ENCODE data around the gene AKAP13. TPM values are rescaled to one million over a fixed set of nuclear protein-coding genes. Genes with fewer than 3 reads are reported as not detected.

AKAP13 gene
- total RNA-seq, 1 donor from 2014 or later: 73.8 TPM

DNA sequence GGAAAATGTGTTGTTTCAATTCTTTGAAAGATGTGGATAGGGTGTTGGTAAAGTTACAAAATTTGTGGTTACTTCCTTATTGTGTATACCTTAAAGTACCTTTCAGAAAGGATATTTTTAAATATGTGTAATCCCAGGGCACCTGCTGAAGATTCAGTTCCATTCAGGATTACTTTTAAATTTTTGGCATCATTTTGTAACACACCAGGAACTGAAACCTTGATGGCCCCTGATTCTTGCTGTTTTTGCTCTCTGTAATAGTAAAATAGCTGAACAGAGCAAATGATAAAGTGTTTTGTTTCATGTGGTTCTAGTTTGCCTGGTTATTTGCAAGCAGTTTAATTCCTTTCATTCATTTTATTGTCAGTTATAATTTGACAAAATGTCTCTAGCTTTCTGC is 253.5 kb downstream of the AKAP13 start:
- Histone ChIP-seq H3K4me3 (no peak overlapping the region), H3K9ac (no peak overlapping the region), H3K79me2 (ENCODE audit: low read depth) (no peaks in the 10 kb centered on the region), H4K20me1 (ENCODE audit: low read depth) (no peaks in the 10 kb centered on the region), H3K4me1 (no peaks in the 10 kb centered on the region), H3F3A (ENCODE audit: low read depth) (no peaks in the 10 kb centered on the region), H3K9me3 (ENCODE audit: low read depth) (no peaks in the 10 kb centered on the region), H3K27ac (no peak overlapping the region), H3K27me3 (no peaks in the 10 kb centered on the region), H2AFZ (replicated peaks) (no peak overlapping the region), H3K36me3 (peaks cover 10% of the 10 kb centered on the region), H3K4me2 (no peak overlapping the region)
- Mint-ChIP-seq H3K9me3 (peaks cover 2% of the 10 kb centered on the region), H3K4me3 (no peak overlapping the region), H3K27ac (no peak overlapping the region), H3K36me3 (peaks cover 22% of the 10 kb centered on the region), H3K27me3 (ENCODE audit: insufficient read depth, low read depth) (peaks cover 2% of the 10 kb centered on the region), H3K4me1 (no peaks in the 10 kb centered on the region)
- TF ChIP-seq EZH2 (IDR thresholded peaks at IDR 0.05) (no peak), EZH2phosphoT487 (IDR thresholded peaks at IDR 0.05) (no peak)
- TF ChIP-seq, protein P1, sequence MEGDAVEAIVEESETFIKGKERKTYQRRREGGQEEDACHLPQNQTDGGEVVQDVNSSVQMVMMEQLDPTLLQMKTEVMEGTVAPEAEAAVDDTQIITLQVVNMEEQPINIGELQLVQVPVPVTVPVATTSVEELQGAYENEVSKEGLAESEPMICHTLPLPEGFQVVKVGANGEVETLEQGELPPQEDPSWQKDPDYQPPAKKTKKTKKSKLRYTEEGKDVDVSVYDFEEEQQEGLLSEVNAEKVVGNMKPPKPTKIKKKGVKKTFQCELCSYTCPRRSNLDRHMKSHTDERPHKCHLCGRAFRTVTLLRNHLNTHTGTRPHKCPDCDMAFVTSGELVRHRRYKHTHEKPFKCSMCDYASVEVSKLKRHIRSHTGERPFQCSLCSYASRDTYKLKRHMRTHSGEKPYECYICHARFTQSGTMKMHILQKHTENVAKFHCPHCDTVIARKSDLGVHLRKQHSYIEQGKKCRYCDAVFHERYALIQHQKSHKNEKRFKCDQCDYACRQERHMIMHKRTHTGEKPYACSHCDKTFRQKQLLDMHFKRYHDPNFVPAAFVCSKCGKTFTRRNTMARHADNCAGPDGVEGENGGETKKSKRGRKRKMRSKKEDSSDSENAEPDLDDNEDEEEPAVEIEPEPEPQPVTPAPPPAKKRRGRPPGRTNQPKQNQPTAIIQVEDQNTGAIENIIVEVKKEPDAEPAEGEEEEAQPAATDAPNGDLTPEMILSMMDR (IDR thresholded peaks at IDR 0.05): no peak
- no peak for DNase-seq (ENCODE audit: low spot score)

DNA sequence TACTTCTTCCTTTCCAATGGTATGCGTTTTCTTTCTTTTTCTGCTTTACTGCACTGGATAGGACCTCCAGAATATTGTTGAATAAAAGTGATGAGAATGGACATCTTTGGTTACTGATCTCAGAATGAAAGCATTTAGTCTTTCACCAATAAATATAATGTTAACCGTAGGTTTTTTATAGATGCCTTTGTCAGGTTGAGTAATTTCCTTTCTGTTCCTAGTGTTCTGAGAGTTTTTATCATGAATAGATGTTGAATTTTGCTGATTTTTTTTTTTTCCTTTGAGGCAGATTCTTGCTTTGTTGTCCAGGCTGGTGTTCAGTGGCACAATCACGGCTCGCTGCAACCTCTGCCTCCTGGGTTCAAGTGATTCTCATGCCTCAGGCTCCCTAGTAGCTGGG is 255.9 kb downstream of the AKAP13 start:
- H3K27me3 ChIP-seq: no peaks in the 10 kb centered on the region
- no peaks in the 10 kb centered on the region for H3K9me3 ChIP-seq (ENCODE audit: low read depth)
- no peak overlapping the region for H3K4me3 ChIP-seq
- no peak overlapping the region for H3K27ac ChIP-seq
- no peak overlapping the region for H3K4me2 ChIP-seq
- H3K4me1 Mint-ChIP-seq: no peaks in the 10 kb centered on the region
- TF ChIP-seq EZH2 (IDR thresholded peaks at IDR 0.05) (no peak), EZH2phosphoT487 (IDR thresholded peaks at IDR 0.05) (no peak)
- TF ChIP-seq, protein P1 (IDR thresholded peaks at IDR 0.05): no peak
- H3K36me3 Mint-ChIP-seq: peaks cover 30% of the 10 kb centered on the region
- no peaks in the 10 kb centered on the region for H3F3A ChIP-seq (ENCODE audit: low read depth)
- H3K27me3 Mint-ChIP-seq (ENCODE audit: insufficient read depth, low read depth): peaks cover 2% of the 10 kb centered on the region
- H3K9me3 Mint-ChIP-seq: peaks cover 2% of the 10 kb centered on the region
- no peak overlapping the region for H2AFZ ChIP-seq (replicated peaks)
- no peaks in the 10 kb centered on the region for H3K4me1 ChIP-seq
- no peak overlapping the region for H3K9ac ChIP-seq
- H3K79me2 ChIP-seq (ENCODE audit: low read depth): no peaks in the 10 kb centered on the region
- H3K4me3 Mint-ChIP-seq: no peak overlapping the region
- DNase-seq (ENCODE audit: low spot score): no peak
- peaks cover 14% of the 10 kb centered on the region for H3K36me3 ChIP-seq
- H4K20me1 ChIP-seq (ENCODE audit: low read depth): no peaks in the 10 kb centered on the region
- no peak overlapping the region for H3K27ac Mint-ChIP-seq

DNA sequence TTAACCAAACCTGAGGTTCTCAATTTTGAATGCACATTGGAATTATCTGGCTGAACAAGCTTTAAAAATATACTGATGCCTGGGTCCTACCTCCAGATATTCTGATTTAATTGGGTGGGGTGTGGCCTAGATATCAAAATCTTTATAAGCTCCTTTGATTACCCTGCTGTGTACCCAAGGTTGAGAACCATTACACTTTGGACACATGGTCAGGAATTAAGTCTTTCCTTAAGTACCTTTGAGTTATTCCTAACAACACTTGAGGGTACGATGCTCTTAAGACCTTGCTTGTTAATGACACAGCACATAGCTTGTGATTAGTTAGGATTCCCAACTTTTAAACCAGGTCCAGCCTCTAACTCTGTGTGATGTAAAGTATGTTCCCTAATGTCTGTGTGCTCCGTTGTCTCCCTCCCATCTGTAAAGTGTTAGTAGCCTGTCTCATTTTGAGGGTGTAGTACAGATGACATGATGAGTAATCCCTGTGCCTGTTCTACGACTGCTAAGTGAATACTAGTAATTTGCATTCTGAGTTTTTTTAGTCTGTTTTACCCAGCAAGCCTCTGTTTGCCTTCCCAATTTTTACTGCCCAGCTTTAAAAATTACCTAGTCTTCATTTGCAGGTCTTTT is 259.5 kb downstream of the AKAP13 start:
- Histone ChIP-seq H3K36me3 (peaks cover 7% of the 10 kb centered on the region), H3K27me3 (no peaks in the 10 kb centered on the region), H3K9ac (no peak overlapping the region), H3K4me3 (no peak overlapping the region), H3K9me3 (ENCODE audit: low read depth) (no peaks in the 10 kb centered on the region), H3F3A (ENCODE audit: low read depth) (no peaks in the 10 kb centered on the region), H3K27ac (no peak overlapping the region), H3K4me1 (no peaks in the 10 kb centered on the region), H3K79me2 (ENCODE audit: low read depth) (no peaks in the 10 kb centered on the region), H3K4me2 (no peak overlapping the region), H4K20me1 (ENCODE audit: low read depth) (no peaks in the 10 kb centered on the region), H2AFZ (replicated peaks) (no peak overlapping the region)
- H3K36me3 Mint-ChIP-seq: peaks cover 33% of the 10 kb centered on the region
- peaks cover 4% of the 10 kb centered on the region for H3K4me1 Mint-ChIP-seq
- no peak overlapping the region for H3K4me3 Mint-ChIP-seq
- H3K9me3 Mint-ChIP-seq: no peaks in the 10 kb centered on the region
- H3K27ac Mint-ChIP-seq: no peak overlapping the region
- TF ChIP-seq EZH2 (IDR thresholded peaks at IDR 0.05): no peak
- TF ChIP-seq EZH2phosphoT487 (IDR thresholded peaks at IDR 0.05): no peak
- TF ChIP-seq, protein P1 (IDR thresholded peaks at IDR 0.05): no peak
- H3K27me3 Mint-ChIP-seq (ENCODE audit: insufficient read depth, low read depth): peaks cover 2% of the 10 kb centered on the region
- no peak for DNase-seq (ENCODE audit: low spot score)

Measured in neural progenitor cell (in vitro differentiated cells).